Hepatocyte (in vitro differentiated cells): ENCODE measurements around the gene RGPD4.

ENCODE experiments used
- EZH2 ChIP-seq: fragments of 200-600 bp; sonication (generic); IDR thresholded peaks from 2 replicates; pipeline ENCODE4 v1.6.1; 2016; ENCODE audit warnings: antibody characterized with exemption, mild to moderate bottlenecking, borderline replicate concordance
- EZH2phosphoT487 ChIP-seq: fragments of 200-600 bp; sonication (generic); IDR thresholded peaks from one replicate; pipeline ENCODE4 v1.6.1; 2018; ENCODE audit warnings: antibody characterized with exemption, mild to moderate bottlenecking, low read depth, moderate library complexity; ENCODE audit not compliant: unreplicated experiment, severe bottlenecking
- TF ChIP-seq, protein P1 (sequence below): fragments of 200-600 bp; sonication (generic); IDR thresholded peaks from 2 replicates; pipeline ENCODE4 v1.5.1; 2016; ENCODE audit warnings: antibody characterized with exemption, mild to moderate bottlenecking; ENCODE audit not compliant: poor library complexity

DNA sequence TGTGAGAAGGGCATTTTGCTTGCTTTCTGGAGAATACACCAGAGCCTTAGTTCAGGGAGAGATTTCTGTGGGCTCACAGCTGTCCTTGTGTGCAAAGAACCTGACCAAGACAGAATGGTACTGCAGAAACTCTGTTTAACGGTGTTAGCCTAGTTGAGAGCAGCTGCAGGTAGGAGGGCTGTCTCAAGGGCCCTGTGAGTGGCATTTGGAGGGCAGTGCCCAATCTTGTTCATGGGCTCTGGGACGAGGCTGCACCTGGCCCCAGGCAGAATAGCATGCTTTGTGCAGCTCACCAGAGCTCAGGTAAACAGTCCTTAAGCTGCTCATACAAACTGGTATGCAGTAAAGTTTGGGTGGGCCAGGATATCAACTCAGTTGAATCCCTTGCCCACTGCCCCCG, 16.9 kb upstream of the RGPD4 start:
- TF ChIP-seq EZH2 (no peak), EZH2phosphoT487 (no peak)
- TF ChIP-seq, protein P1, sequence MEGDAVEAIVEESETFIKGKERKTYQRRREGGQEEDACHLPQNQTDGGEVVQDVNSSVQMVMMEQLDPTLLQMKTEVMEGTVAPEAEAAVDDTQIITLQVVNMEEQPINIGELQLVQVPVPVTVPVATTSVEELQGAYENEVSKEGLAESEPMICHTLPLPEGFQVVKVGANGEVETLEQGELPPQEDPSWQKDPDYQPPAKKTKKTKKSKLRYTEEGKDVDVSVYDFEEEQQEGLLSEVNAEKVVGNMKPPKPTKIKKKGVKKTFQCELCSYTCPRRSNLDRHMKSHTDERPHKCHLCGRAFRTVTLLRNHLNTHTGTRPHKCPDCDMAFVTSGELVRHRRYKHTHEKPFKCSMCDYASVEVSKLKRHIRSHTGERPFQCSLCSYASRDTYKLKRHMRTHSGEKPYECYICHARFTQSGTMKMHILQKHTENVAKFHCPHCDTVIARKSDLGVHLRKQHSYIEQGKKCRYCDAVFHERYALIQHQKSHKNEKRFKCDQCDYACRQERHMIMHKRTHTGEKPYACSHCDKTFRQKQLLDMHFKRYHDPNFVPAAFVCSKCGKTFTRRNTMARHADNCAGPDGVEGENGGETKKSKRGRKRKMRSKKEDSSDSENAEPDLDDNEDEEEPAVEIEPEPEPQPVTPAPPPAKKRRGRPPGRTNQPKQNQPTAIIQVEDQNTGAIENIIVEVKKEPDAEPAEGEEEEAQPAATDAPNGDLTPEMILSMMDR: no peak
